WERI-Rb-1 (cell line): ENCODE results near the gene RNF220.

ENCODE experiments used
- DNase-seq: peaks from one replicate; pipeline ENCODE4 v3.0.0-alpha.2; 2020
- H3K27ac ChIP-seq: fragments of 250-450 bp; sonication (Bioruptor Pico); 2 replicates; pipeline ENCODE4 v1.5.1; 2020; ENCODE audit warnings: mild to moderate bottlenecking, moderate library complexity
- H3K27me3 ChIP-seq: fragments of 250-450 bp; sonication (Bioruptor Pico); 2 replicates; pipeline ENCODE4 v1.5.1; 2021; ENCODE audit warnings: mild to moderate bottlenecking, low read depth, moderate library complexity; ENCODE audit not compliant: insufficient read depth, severe bottlenecking
- H3K36me3 ChIP-seq: fragments of 250-450 bp; sonication (Bioruptor Pico); 2 replicates; pipeline ENCODE4 v1.5.1; 2020; ENCODE audit warnings: mild to moderate bottlenecking, moderate library complexity
- H3K4me3 ChIP-seq: 2 replicates; pipeline ENCODE4 v1.5.1; 2011; ENCODE audit warnings: low read depth, mild to moderate bottlenecking, control low read depth, low read length
- H3K9me3 ChIP-seq: fragments of 250-450 bp; sonication (Bioruptor Pico); 2 replicates; pipeline ENCODE4 v1.5.1; 2021; ENCODE audit warnings: mild to moderate bottlenecking, moderate library complexity; ENCODE audit not compliant: severe bottlenecking
- CTCF ChIP-seq: IDR thresholded peaks from 2 replicates; pipeline ENCODE4 v1.5.1; 2011; ENCODE audit warnings: low read depth, mild to moderate bottlenecking, control low read depth, inconsistent platforms, low read length

Gene RNF220

GRCh38 chr1:44415013-44415412 lies 10.0 kb downstream of the RNF220 start:
- TF ChIP-seq CTCF, result no peak

GRCh38 chr1:44416408-44416807 lies 11.4 kb downstream of the RNF220 start:
- Histone ChIP-seq H3K9me3 (no peaks in the 10 kb centered on the region), H3K27me3 (peaks cover 24% of the 10 kb centered on the region), H3K4me3 (no peak overlapping the region), H3K36me3 (no peaks in the 10 kb centered on the region), H3K27ac (no peak overlapping the region)
- DNase-seq, result no peak
- no peak for TF ChIP-seq CTCF

More at GRCh38 chr1:44415013-44415412, 10.0 kb downstream of the RNF220 start:
- no peak overlapping the region for H3K27ac ChIP-seq
- no peak for DNase-seq
- no peaks in the 10 kb centered on the region for H3K36me3 ChIP-seq
- no peaks in the 10 kb centered on the region for H3K9me3 ChIP-seq
- H3K27me3 ChIP-seq, result peaks cover 38% of the 10 kb centered on the region
- H3K4me3 ChIP-seq, result no peak overlapping the region

GRCh38 chr1:44417351-44418021 lies 12.4 kb downstream of the RNF220 start:
- peaks cover 13% of the 10 kb centered on the region for H3K27me3 ChIP-seq
- no peaks in the 10 kb centered on the region for H3K36me3 ChIP-seq
- no peaks in the 10 kb centered on the region for H3K9me3 ChIP-seq
- DNase-seq, result peak; percentile 72
- H3K4me3 ChIP-seq, result peak overlapping the region; percentile 50
- H3K27ac ChIP-seq, result peak overlapping the region; percentile 61
- no peak for TF ChIP-seq CTCF

- no peaks in the 10 kb centered on the region for H3K9me3 ChIP-seq
- H3K27me3 ChIP-seq, result peaks cover 11% of the 10 kb centered on the region
- H3K27ac ChIP-seq, result peak overlapping the region; percentile 61
- H3K36me3 ChIP-seq, result no peaks in the 10 kb centered on the region
- no peak for TF ChIP-seq CTCF
- DNase-seq, result no peak
- H3K4me3 ChIP-seq, result peak overlapping the region; percentile 50; the same call in 1 of the 2 replicates
These were observed 13.1 kb downstream of the RNF220 start for GRCh38 chr1:44418022-44418673.

- H3K27ac ChIP-seq, result no peak overlapping the region
- H3K27me3 ChIP-seq, result peaks cover 5% of the 10 kb centered on the region
- DNase-seq, result no peak
- no peaks in the 10 kb centered on the region for H3K9me3 ChIP-seq
- H3K36me3 ChIP-seq, result no peaks in the 10 kb centered on the region
- H3K4me3 ChIP-seq, result no peak overlapping the region
- no peak for TF ChIP-seq CTCF
These were observed 14.8 kb downstream of the RNF220 start for GRCh38 chr1:44419901-44420300.
